HG03135 (cell line): ENCODE data around the gene SLC37A4.
A peak's percentile ranks its signal among the peaks of the same experiment; 100 is the strongest.
"Not testable (repeated sequence)": the region's sequence is repeated elsewhere in the genome, so short reads cannot be mapped to it uniquely, and the experiment has no call there.

Experiments
- ATAC-seq: cut with Tn5 transposase; IDR thresholded peaks from one replicate; pipeline ENCODE4 v1.9.1; 2021; ENCODE audit warnings: mild to moderate bottlenecking, moderate library complexity; ENCODE audit not compliant: unreplicated experiment

The SLC37A4 gene

DNA sequence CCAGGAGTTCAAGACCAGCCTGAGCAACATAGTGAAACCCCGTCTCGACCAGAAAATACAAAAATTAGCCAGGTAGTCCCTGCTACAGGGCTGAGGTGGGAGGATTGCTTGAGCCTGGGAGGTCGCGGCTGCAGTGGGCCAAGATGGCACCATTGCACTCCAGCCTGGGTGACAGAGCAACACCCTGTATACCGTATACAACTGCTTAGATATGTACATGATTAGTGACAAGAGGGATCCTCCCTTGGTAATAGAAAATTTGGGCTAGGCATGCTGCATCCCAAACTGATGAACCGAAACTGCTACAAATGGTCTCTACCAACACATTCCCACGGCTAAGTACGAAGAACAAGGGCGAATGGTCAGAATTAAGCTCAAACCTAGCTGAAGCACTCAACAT, 12.2 kb upstream of the SLC37A4 start:
- ATAC-seq: no peak

DNA sequence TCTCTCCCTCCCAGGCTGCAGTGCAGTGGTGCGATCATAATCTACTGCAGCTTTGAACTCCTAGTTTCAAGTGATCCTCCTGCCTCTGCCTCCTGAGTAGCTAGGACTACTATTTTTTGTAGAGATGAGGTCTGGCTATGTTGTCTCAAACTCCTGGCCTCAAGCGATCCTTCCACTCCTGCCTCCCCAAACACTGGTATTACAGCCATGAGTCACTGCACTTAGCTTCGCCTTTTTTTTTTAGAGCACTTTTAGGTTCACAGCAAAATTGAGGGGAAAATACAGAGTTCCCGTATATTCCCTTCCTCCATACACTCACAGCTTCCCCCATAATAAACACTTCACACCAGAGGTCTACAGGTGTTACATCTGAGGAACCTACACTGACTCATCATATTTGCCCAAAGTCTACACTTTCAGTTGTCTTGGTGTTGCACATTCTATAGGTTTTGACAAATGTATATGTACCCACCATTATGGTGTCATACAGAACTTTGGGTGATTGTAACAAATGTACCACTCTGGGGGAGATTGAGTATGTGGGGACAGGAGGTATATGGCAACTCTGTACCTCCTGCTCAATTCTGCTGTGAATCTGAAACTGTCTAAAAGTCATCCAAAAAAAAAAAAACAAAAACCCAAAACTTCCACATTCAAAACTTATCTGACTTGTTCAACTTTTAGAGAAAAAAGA, 11.3 kb upstream of the SLC37A4 start:
- no peak for ATAC-seq

DNA sequence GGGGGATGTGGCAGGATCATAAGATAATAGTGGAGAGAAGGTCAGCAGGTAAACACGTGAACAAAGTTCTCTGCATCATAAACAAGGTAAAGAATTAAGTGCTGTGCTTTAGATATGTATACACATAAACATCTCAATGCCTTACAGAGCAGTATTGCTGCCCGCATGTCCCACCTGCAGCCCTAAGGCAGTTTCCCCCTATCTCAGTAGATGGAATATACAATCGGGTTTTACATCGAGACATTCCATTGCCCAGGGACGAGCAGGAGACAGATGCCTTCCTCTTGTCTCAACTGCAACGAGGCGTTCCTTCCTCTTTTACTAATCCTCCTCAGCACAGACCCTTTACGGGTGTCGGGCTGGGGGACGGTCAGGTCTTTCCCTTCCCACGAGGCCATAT, 8.8 kb upstream of the SLC37A4 start:
- not testable (repeated sequence) for ATAC-seq

DNA sequence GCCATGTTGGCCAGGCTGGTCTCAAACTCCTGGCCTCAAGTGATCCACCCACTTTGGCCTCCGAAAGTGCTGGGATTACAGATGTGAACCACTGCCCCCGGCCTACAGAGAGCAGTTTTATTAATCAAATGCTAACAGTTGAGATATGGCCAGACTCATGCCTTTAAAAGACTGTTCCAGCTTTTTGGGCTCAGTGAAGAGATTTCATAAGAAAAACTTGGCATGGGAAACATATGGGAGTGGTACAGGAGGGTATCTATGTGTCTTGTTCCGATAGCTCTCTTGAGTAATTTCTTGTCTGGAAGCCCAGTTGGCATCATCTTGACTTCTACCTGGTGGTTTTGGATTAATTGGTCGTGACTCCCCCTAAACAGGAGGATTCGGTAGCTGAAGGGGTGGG, 8.2 kb upstream of the SLC37A4 start:
- ATAC-seq: no peak

DNA sequence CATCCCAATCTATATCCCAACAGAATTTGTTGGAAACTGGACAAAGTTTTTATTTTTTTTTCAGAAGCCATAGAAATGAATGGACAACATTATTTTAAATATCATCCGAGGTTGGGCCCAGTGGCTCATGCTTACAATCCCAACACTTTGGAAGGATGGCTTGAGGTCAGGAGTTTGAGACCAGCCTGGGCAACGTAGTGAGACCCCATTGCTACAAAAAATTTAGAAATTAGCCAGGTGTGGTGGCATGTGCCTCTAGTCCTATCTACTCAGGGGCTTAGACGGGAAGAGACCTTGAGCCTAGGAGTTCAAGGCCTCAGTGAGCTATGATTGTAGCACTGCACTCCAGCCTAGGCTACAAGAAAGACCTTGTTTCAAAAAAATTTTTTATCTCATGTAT, 4.1 kb upstream of the SLC37A4 start:
- ATAC-seq: no peak

DNA sequence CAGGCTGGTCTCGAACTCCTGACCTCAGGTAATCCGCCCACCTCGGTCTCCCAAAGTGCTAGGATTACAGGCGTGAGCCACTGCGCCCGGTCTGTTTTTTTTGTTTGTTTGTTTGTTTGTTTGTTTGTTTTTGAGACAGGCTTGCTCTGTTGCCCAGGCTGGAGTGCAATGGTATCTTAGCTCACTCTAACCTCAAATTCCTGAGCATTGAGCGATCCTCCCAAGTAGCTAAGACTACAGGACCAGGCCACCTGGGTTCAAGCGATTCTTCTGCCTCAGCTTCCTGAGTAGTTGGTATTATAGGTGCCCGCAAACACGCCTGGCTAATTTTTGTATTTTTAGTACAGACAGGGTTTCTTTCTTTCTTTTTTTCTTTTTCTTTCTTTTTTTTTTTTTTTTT, 2.7 kb upstream of the SLC37A4 start:
- ATAC-seq: not testable (repeated sequence)

DNA sequence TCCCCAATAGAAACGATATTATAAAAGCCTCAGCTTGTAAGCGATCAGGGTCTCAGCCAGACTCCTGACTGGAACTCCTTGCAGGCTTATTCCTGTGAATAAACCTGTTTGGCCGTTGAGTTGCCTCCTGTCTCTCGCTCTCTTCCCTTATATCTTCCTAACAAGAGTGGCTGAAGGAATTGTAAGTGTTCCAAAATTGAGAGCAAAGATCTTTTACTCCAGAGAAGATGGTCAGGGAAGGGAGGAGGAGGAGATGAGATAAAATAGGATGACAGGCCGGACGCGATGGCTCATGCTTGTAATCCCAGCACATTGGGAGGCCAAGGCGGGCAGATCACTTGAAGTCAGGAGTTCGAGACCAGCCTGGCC, 1.2 kb upstream of the SLC37A4 start:
- ATAC-seq: no peak

DNA sequence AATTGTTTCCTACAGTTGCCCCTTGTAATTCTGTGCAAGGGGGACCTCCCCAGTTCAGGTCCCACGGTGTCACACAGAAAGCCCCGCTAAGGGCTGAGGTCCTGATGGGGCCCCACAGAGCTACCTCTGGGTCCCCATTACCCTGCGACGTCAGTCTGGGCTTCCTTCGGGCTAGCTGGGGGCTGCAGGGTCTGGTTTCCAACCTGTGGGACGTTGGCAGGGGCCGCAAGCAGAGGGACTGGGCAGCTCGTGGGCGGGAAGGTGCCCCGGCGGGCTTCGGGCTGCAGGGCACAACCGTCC, 698 bp downstream of the SLC37A4 start:
- peak; percentile 12 for ATAC-seq

DNA sequence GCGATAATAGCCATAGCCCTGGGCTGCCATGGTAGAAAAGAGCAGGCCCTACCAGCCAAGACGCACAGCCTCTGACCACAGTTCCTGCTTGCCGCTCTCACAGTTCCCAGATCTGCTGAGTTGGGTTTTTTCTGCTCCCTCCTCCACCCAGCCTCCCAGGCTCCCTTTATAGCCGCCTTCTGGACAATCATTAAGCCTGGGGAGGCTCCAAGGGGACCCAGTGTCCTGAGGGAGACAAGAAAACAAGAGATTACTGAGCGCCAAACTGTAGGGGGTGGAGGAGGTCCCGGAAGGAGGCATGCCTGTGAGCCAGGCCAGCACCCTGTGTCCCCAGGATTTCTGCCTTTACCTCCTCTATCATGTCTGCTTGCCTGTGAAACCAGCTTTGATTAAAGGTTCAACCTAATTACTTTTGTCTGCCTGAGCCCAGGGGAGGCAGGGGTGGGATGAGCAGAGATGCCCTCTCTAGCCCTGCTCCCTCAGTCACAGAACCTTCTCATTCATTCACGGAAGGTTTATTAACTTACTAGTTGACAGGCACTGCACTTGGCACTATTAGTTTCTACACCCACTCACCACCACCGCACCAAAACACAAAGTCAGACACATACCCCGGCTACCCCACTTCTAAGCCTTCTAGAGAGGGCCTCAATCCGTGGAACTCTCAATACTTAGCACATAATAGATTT, 1.2 kb downstream of the SLC37A4 start:
- ATAC-seq: peak; percentile 3

DNA sequence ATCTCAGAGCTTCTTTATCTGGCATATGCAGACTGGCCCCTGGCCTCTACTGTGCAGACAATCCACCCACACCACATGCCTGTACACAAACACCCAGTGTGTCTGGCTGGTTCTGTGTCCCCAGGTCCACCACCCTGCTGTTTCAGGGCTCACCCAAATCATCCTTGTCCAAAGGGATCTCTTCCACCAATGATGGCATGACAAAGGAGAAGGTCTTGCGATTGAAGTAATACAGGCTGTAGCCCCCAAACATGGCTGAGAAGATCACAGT, 1.7 kb downstream of the SLC37A4 start:
- ATAC-seq: no peak

DNA sequence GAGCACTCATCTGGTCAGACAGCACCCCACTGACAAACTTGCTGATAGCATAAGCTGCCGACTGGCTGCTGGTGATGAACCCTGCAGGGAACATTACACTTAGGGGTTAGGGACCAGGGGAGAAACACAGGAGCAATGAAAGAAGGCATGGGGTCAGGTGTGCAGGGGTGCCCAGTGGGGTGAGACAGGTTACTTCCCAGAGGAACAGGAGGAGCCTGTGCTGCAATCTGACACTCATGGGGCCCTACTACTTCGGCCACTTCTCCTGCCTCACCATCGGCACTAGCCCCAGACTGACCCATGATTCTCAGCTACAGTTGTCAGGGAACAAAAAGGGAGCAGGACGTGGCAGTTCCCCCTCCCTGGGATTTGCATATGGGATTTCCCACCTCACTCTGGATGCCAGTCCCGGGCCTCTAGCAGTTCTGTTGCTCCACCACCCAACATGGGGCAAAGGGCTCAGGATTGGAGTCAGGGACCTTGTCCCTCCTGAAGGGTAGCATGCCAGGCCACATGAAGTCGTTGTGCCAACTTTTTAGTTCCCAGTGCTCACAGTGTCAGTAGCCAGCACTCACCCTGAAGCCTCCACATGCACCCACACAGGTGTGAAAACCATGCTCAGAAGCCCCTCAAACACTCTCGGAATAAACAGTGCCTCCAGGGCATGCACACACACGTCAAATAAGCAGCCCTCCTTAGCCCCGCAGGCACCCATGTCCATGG, 2.2 kb downstream of the SLC37A4 start:
- no peak for ATAC-seq

DNA sequence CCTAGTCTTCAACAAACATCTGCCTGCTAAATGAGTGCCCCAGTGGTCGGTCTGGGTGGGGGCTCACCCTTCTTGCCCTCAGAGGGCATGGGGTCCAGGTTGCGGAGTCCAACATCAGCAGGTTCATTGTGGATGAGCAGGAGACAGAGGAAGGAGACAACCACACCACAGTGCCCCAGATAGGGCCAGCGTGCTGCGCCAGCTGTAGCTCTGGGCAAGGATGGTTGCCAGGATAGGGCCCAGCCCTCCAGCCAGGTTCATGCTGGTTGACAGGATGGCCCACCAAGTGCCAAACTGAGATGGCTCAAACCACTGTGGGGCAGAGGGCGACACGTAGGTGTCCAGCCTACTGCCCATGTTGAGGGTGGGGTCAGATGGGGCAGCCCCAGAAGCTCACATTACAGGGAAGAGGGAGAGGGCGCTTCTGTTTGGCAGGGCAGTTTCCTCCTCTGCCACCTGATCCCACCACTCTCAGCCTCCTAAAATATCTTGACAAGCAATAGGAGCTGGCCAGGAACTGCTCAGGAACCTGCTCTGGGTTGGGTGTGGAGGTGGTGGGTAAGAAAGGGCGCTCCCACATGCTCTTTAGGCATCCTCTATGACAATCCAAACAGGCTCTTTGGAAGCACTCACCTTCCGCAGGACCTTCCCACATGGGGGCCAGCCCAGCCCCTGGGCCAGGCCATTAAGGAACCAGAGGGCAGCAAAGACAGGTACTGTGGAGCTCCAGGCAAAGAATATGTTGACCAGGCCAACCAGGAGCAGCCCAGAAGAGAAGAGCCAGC, 2.9 kb downstream of the SLC37A4 start:
- no peak for ATAC-seq

DNA sequence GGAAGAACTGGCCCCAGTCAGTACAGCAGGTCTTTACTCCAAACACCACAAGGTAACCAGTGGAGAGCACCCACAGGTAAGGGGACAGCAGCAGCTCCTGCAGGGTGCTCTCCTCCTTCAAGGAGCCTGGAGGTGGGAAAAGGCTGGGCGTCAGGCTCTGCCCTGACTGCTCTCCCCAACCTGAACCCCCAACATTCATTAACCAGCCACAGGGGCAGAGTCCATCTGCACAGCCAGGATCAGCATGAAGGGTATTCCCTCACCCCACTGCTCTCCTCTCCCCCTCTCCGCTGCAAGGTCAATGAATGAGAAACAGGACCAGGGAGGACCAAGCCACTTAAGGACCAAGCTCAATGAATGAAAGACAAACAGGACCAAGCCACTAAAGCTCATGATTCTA, 3.7 kb downstream of the SLC37A4 start:
- ATAC-seq: no peak

DNA sequence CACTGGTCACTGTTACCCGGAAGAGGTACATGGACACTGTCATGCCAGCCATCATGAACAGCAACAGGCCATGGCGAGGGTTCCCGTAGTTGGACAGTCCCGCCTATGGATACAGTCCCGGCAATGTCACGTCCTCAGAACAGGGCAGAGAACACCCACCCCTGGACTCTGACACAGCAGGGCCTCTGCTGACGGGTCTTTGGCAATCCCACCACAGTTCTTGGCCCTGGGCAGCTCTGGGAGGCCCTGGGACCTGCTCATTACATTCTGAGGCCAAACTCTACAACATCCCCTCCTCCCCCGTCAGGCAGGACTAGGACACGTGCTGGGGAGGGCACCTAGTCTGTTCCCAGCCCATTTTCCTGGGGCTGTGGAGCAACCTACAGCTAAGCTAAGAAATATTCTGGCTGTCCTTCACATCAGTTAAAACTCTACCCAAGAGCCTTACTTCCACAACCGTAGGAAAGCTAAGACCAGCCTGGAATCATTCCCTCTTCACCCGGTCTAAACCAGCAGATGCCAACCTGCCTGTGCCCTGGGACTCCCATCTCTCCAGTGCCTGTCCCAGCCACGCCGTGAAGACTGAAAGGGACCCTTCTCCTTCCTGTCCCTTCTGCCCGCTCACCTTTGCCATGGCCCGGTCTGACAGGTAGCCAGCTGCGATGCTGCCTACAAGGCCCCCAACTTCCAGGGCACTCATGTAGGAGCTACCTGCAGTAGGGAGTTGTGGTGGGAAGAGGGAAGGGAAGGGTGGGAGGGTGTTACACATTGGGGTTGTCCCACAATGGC, 4.5 kb downstream of the SLC37A4 start:
- ATAC-seq: no peak

DNA sequence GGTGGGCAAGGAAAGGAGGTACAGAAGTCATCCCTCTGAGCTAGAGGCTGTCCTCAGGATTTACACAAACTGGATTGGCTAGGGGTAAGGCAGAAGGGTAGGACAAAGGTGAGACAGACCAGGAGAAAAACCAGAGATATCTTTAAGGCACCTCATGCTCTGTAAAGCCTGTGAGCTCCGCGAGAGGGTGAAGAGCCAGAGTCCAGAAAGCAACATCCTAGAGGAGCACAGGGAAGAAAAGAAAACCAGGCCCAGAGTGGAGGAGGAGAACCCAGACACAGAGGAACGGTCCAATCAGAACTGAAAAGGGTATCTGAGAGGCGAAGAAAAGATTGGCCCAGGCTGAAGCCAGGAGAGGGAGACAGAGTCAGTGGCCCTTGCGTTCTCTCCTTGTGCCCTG, 5.1 kb downstream of the SLC37A4 start:
- no peak for ATAC-seq

DNA sequence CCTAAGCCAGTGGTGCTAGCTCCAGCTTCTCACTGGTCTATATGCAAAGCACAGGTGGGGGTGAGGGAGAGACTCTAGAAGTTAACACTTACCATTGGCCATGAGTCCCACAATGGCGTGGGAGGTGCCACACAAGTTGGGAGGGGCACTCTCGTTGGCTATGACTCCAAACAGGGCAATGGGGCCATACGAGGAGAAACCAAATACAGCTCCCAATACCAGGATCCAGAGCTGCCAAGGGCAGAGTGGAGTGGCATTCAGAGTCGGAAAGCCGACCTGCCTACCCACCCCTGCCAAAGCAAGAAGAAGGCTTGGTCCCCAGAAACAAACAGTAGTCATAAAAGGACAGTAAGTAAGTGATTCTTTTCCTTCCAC, 5.6 kb downstream of the SLC37A4 start:
- no peak for ATAC-seq

DNA sequence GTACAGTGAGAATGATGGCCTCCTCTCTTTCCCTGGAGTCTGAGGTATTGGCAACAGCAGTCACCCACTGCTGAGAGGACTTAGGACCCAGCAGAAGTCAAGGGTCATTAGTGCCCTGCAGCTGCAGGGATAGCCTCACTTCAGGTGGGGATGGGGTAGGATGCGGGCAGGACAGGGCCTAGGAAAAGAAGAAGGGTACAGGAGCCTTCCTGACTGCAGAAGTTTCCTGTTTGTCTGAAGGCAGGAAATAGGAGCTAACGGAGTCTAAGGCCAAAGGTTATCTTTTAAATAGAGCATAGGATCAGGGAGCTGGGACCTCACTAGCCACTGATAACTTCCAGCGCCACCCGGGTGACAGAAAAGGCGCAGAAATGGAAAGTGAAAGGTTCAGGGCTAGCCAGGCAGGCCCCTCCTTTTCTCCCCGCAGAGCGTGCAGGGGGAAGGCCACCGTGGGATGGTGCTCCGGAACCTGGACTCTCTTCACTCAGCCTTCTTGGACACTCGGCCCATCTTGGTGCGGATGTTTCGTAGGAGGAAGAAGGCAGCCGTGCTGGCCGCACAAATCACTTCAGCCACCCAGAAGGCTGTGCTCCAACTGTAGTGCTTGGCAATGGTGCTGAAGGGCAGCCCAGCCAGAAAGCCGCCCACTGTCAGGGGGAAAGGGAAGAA, 6.1 kb downstream of the SLC37A4 start:
- no peak for ATAC-seq

DNA sequence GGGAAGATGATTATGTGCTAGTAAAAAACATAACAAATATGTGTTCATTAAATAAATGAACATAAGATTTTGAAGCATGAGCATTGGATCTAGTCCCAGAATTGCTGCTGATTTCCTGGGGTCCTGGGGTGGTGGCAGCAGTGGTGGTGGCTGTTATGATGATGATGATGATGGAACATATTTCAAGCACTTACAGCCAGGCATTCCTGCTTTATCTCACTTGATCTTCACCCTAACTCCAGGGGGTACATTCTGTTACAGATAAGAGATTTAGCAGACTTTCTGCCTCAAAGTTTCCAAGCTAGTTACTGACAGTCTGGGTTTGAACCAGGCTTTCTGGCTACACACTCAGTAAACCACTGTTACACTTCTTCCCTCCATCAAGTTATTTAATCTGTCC, 6.9 kb downstream of the SLC37A4 start:
- ATAC-seq: no peak

DNA sequence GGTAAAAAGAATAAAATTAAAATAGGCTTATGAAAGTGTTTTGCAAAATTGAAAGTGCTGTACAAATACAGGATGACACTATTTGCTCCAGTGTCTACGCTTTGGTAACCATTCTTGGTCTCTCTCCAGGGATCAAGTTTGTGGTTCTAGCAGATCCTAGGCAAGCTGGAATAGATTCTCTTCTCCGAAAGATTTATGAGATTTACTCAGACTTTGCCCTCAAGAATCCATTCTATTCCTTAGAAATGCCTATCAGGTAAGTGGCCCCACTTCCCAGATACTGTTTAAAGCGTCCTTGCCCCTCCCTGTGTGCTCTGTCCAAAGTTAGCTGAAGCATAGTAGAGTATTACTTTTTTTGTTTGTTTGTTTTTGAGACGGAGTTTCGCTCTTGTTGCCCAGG, 9.0 kb downstream of the SLC37A4 start:
- no peak for ATAC-seq

DNA sequence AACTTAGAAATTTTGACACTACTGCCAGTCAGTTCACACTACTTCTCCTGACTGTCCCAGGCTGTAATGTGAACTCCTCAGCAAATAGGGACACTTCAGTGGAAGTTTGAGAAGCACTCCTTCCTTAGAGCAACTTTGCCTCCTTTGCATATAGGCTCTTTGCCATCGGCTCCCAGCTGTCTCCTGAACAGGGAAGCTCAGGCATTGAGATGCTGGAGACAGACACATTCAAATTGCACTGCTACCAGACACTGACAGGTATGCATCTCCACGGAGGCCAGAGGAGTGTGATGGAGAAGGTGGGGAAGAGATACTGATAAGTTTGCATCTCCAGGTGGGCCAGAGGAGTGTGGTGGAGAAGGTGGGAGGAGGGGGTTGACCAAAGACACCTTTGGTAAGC, 10.7 kb downstream of the SLC37A4 start:
- no peak for ATAC-seq
